ENCODE measurements around the gene SIRT2. TPM values are rescaled to one million over a fixed set of nuclear protein-coding genes. Genes with fewer than 3 reads are reported as not detected.
"Not testable (repeated sequence)": the region's sequence is repeated elsewhere in the genome, so short reads cannot be mapped to it uniquely, and the experiment has no call there.

The SIRT2 gene
- total and polyA plus RNA-seq, 2 donors from 2014 or later: 36.0 to 56.9 TPM

DNA sequence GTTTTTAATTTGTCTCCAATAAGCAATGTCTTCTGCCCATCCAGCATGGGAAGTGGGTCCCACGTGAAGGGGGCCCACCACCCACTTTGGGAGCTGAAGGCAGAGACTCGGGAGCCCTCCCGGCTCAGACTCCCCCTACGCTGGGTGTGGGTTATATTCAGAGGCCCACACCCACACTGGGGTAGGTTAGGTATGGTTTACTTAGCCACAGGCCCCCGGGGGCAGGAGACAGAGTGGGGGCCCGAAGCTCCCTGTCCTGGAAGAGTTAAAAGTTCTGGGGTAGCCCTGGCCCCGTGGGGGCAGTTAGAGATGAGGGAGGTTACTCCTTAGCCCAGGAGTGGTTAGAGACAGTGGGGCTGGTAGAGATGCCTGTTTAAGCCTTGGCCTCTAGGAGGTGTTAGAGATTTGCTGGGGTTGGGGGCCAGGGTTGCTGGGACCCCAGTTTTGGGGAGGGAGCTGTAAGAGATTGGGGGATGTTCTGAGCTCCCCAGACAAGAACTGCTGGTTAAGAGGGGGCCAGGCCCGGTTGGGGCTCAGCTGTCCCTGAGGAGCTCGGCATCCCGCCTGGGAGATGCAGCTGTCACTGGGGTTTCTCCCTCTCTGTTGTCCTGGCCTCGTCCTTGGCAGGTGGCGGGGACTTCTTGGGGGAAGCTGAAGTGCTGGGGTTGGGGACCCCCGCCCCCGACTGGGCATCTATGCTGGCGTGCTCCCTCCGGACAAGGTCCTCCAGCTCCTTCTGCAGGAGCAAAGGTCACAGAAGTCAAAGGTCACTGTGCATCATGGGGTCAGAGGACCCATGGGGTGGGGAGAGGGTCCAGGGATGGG is 20.6 kb downstream of the SIRT2 start:
- Histone ChIP-seq H3K27ac (ENCODE audit: low read depth in 2 of 2, low read length in 2 of 2) (peak overlapping the region; percentile 22 to 72), H3K9me3 (ENCODE audit: control insufficient read depth in 2 of 3, insufficient read depth in 1 of 3, low read length in 3 of 3) (no peaks in the 10 kb centered on the region), H3K36me3 (ENCODE audit: control insufficient read depth in 2 of 3, insufficient read depth in 3 of 3, low read length in 3 of 3) (peaks cover 0 to 5% (median 2%) of the 10 kb centered on the region in 3 donors), H3K27me3 (ENCODE audit: control insufficient read depth, insufficient read depth, low read length) (no peaks in the 10 kb centered on the region), H3K4me3 (ENCODE audit: low read length in 3 of 3) (no peak overlapping the region), H3K9ac (ENCODE audit: low read length in 3 of 3) (no peak overlapping the region), H3K4me1 (ENCODE audit: control insufficient read depth in 2 of 3, insufficient read depth in 2 of 3, low read depth in 1 of 3, low read length in 3 of 3) (peaks cover 0 to 4% (median 0%) of the 10 kb centered on the region in 3 donors)
- intact Hi-C loops (cut with DNase I): no loop called here
- TF ChIP-seq, protein P1, sequence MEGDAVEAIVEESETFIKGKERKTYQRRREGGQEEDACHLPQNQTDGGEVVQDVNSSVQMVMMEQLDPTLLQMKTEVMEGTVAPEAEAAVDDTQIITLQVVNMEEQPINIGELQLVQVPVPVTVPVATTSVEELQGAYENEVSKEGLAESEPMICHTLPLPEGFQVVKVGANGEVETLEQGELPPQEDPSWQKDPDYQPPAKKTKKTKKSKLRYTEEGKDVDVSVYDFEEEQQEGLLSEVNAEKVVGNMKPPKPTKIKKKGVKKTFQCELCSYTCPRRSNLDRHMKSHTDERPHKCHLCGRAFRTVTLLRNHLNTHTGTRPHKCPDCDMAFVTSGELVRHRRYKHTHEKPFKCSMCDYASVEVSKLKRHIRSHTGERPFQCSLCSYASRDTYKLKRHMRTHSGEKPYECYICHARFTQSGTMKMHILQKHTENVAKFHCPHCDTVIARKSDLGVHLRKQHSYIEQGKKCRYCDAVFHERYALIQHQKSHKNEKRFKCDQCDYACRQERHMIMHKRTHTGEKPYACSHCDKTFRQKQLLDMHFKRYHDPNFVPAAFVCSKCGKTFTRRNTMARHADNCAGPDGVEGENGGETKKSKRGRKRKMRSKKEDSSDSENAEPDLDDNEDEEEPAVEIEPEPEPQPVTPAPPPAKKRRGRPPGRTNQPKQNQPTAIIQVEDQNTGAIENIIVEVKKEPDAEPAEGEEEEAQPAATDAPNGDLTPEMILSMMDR (IDR thresholded peaks at IDR 0.05; ENCODE audit: borderline replicate concordance, extremely low read depth, insufficient read depth): no peak
- FAIRE-seq (no peak), DNase-seq (no peak)

DNA sequence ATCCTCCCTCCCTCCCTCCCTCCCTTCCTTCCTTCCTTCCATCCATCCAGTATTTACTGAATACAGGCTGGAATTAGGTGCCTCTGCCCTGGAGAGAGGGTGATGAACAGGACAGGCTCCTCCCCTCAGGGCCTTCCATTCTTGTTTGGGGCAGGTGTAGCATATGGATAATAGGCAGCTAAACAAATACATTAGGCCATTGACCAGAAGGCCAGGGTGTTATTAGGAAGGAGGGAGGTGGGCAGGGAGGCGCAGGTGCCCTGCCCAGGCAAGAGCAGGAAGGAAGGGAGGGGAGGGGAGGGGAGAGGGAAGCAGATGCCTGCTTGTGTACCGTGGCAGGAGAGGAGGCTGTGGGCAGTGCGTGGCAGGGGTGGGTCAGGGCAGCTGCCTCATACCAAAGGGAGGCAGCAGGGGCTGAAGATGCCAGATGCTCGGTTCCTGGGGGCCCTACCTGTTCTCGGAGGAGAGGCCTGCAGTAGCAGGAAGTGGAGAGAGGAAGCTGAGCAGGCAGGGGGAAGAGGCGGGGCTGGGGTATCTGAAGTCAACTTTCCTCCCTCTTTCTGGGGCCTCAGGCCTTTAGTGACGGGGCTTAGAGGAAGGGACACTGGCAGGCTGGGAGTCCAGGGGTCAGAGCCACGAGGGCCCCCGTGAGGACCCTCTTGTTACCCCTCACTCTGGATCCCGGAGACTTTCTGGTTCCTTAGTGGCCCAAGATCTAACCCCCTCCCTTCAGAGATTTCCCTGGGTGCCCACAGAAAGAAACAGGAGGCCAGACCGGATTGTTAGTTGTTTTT is 21.4 kb downstream of the SIRT2 start, which contains the start of gene RINL:
TSS of gene RINL (minus strand) at position 495 of the 794 bp plus-strand sequence. CDS start 1,533 bp downstream, outside the sequence.
- TF ChIP-seq, protein P1 (IDR thresholded peaks at IDR 0.05; ENCODE audit: borderline replicate concordance, extremely low read depth, insufficient read depth): no peak
- Histone ChIP-seq H3K9me3 (ENCODE audit: control insufficient read depth in 2 of 3, insufficient read depth in 1 of 3, low read length in 3 of 3) (no peaks in the 10 kb centered on the region), H3K4me1 (ENCODE audit: control insufficient read depth in 2 of 3, insufficient read depth in 2 of 3, low read depth in 1 of 3, low read length in 3 of 3) (peaks cover 0 to 4% (median 0%) of the 10 kb centered on the region in 3 donors), H3K9ac (ENCODE audit: low read length in 3 of 3) (peak within 1 kb of the TSS in 1 of 3 donors; percentile 19), H3K4me3 (ENCODE audit: low read length in 3 of 3) (no peak within 1 kb of the TSS), H3K27me3 (ENCODE audit: control insufficient read depth, insufficient read depth, low read length) (no peaks in the 10 kb centered on the region), H3K27ac (ENCODE audit: low read depth in 2 of 2, low read length in 2 of 2) (peak within 1 kb of the TSS; percentile 22 to 72), H3K36me3 (ENCODE audit: control insufficient read depth in 2 of 3, insufficient read depth in 3 of 3, low read length in 3 of 3) (peaks cover 0 to 5% (median 2%) of the 10 kb centered on the region in 3 donors)
- peak in 2 of 5 donors; percentile 33 to 38 for DNase-seq
- intact Hi-C loops (cut with DNase I): no loop called here
- FAIRE-seq: no peak

DNA sequence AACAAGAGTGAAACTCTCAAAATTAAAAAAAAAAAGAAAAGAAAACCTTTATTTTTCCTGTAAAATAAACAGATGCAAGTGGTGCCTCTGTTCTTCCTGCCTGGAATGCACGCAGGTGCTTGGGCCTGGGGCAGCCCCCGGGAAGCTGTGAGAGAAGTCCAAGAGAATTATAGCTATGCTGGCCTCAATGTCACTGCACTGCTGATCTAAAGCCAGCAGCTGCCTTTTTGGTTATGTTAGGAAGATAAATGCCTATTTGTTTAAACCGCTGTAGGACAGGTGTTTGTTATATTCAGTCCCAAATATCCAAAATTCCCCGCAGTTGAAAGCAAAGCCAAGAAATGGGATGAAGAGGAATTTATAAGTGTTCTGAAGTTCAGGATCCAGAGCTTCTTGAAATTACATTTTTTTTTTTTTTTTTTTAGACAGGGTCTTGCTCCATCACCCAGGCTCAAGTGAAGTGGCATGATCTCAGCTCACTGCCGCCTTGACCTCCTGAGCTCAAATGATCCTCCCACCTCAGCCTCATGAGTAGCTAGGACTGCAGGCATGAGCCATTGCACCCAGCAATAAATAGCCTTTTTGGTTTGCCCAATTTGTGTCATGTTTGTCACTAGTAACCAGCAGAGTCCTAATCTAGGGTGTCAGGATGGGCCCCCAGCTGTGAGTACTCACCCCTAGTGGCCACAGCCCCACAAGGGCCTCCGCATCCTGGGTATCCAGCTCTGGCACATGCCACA is 23.6 kb downstream of the SIRT2 start:
- Histone ChIP-seq H3K27ac (ENCODE audit: low read depth in 2 of 2, low read length in 2 of 2) (no peak overlapping the region), H3K36me3 (ENCODE audit: control insufficient read depth in 2 of 3, insufficient read depth in 3 of 3, low read length in 3 of 3) (no peaks in the 10 kb centered on the region), H3K9ac (ENCODE audit: low read length in 3 of 3) (no peak overlapping the region), H3K27me3 (ENCODE audit: control insufficient read depth, insufficient read depth, low read length) (no peaks in the 10 kb centered on the region), H3K4me3 (ENCODE audit: low read length in 3 of 3) (no peak overlapping the region), H3K9me3 (ENCODE audit: control insufficient read depth in 2 of 3, insufficient read depth in 1 of 3, low read length in 3 of 3) (no peaks in the 10 kb centered on the region), H3K4me1 (ENCODE audit: control insufficient read depth in 2 of 3, insufficient read depth in 2 of 3, low read depth in 1 of 3, low read length in 3 of 3) (peaks cover 0 to 4% (median 0%) of the 10 kb centered on the region in 3 donors)
- DNase-seq (peak in 3 of 5 donors; percentile 46 to 65 (median 62)), FAIRE-seq (no peak)
- intact Hi-C loops (cut with DNase I): no loop called here
- TF ChIP-seq, protein P1 (IDR thresholded peaks at IDR 0.05; ENCODE audit: borderline replicate concordance, extremely low read depth, insufficient read depth): no peak

DNA sequence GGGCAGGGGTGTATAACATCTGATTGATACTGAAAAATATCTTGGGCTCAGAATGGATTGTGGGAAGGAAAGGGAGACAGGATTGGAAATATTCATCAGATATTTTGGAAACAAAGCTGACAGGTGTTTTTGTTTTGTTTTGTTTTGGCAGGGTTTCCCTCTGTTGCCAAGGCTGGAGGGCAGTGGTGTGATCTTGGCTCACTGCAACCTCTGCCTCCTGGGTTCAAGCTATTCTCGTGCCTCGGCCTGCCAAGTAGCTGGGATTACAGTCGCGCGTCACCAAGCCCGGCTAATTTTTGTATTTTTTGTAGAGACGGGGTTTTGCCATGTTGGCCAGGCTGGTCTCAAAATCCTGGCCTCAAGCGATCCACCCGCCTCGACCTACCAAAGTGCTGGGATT is 26.0 kb downstream of the SIRT2 start:
- H3K9ac ChIP-seq (ENCODE audit: low read length in 3 of 3); H3K4me3 ChIP-seq (ENCODE audit: low read length in 3 of 3); H3K27ac ChIP-seq (ENCODE audit: low read depth in 2 of 2, low read length in 2 of 2); FAIRE-seq; H3K27me3 ChIP-seq (ENCODE audit: control insufficient read depth, insufficient read depth, low read length); H3K36me3 ChIP-seq (ENCODE audit: control insufficient read depth in 2 of 3, insufficient read depth in 3 of 3, low read length in 3 of 3); H3K9me3 ChIP-seq (ENCODE audit: control insufficient read depth in 2 of 3, insufficient read depth in 1 of 3, low read length in 3 of 3); intact Hi-C loops (cut with DNase I); DNase-seq: not testable (repeated sequence)
- peaks cover 0 to 18% (median 5%) of the 10 kb centered on the region in 3 donors for H3K4me1 ChIP-seq (ENCODE audit: control insufficient read depth in 2 of 3, insufficient read depth in 2 of 3, low read depth in 1 of 3, low read length in 3 of 3)

Measured in kidney (tissue), 14 donors.